Forelimb muscle (tissue), 1 donor: Measurements from ENCODE around the gene TNFSF11. TPM values are rescaled to one million over a fixed set of nuclear protein-coding genes. Genes with fewer than 3 reads are reported as not detected.

Experiments
- DNase-seq: peaks from one replicate; pipeline ENCODE4 v3.0.0-alpha.2; 2013; ENCODE audit warnings: low read depth
- polyA plus RNA-seq: library from polyadenylated mRNA; unstranded; fragments of 120-200 nt; gene quantifications from one replicate; pipeline ENCODE4 v1.2.1, GENCODE V29; 2013; ENCODE audit not compliant: insufficient read length

Gene TNFSF11, protein sequence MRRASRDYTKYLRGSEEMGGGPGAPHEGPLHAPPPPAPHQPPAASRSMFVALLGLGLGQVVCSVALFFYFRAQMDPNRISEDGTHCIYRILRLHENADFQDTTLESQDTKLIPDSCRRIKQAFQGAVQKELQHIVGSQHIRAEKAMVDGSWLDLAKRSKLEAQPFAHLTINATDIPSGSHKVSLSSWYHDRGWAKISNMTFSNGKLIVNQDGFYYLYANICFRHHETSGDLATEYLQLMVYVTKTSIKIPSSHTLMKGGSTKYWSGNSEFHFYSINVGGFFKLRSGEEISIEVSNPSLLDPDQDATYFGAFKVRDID
- not detected for polyA plus RNA-seq

DNA sequence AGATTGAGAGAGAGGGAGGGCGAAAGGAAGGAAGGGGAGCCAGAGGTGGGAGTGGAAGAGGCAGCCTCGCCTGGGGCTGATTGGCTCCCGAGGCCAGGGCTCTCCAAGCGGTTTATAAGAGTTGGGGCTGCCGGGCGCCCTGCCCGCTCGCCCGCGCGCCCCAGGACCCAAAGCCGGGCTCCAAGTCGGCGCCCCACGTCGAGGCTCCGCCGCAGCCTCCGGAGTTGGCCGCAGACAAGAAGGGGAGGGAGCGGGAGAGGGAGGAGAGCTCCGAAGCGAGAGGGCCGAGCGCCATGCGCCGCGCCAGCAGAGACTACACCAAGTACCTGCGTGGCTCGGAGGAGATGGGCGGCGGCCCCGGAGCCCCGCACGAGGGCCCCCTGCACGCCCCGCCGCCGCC is at the start of gene TNFSF11:
Gene TNFSF11 (plus strand): TSS at position 142 of the 400 bp plus-strand sequence. CDS start 152 bp downstream, at position 294.
- no peak for DNase-seq

DNA sequence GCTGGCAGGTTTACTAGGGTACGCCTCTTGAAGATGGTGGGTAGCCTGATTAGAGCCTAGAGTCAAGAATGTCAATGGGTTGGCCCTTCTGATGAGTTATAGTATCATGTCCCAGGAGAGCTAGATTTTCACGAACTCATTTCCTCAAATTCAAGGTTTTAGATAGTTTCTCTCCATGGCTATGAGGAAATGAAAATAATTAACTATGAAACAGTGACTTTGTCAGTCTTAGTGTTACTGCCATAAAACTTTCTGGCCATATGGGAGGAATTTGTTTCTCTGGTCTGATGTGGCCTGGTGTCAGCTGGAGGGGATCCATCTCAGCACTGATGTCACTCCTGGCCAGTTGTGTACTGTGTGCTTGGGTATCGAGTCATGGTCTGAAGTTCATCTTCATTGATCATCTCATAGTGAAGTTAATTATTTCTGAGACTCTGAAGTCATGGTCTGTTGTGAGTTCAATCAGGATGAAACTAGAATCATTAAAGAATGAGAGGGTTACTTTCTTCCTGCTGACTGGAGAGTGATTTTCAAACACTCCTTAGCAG is 49.4 kb upstream of the TNFSF11 start:
- DNase-seq: no peak

GRCh38 chr13:42525035-42525504 is 48.9 kb upstream of the TNFSF11 start:
- no peak for DNase-seq

- DNase-seq: no peak
These were observed 47.7 kb upstream of the TNFSF11 start for GRCh38 chr13:42526276-42526675.

GRCh38 chr13:42526804-42527203 is 47.1 kb upstream of the TNFSF11 start:
- DNase-seq: no peak

DNA sequence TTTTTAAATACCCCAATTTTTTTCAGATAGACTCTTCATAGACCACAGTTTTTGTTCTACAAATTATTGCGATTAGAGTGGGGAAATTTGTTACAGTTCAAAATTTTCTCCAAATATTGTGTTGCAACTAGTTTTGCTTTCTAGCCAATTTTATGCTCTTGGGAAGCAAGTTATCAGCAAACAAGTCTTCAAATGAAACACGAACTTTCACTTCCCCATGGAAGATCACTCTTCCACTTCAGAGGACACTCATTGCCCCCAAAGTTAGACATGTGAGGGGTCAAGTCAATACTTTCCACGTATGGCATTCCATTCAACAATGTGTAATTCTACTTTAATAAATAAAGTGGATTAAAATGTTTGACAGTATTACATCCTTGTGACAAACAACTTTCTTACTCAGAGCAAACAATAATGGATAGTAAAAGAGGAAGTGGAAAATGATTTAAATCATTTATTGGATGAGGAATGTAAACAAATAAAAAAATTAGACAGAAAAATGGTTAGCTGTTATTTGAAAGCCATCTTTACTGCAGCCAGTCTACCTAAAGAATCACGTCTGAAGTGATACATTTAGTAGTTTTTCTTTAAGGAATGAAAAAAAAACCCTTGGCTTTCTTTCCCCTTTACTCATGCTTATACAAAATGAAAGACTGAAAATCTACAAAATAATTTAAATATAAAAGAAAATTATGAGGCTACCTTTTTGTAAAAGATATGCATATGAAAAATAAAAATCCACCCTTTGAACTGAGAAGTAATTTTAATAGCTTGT is 41.2 kb upstream of the TNFSF11 start:
- no peak for DNase-seq

GRCh38 chr13:42533336-42533591 is 40.7 kb upstream of the TNFSF11 start:
- no peak for DNase-seq

- no peak for DNase-seq
These were observed 39.2 kb upstream of the TNFSF11 start for GRCh38 chr13:42534785-42535184.

DNA sequence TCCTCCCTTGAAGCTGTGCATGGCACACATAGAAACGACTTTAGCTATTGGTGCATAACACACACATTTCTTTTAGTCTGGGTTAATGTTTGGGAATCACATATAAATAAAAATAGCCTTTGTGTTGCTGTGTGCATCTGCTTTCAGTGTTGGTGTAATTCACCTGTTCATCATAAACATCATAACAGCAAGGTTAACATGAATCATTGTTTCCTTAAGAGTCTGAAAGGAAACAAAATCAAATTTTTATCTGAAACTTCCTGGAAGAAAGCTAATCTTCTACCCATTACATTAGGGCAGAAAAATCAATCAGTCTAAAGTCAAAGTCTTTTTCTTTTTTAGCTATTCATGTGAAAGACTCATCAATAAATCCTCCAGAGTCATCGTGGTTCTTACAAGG is 35.0 kb upstream of the TNFSF11 start:
- DNase-seq: no peak

GRCh38 chr13:42539670-42540069 is 34.3 kb upstream of the TNFSF11 start:
- no peak for DNase-seq

DNA sequence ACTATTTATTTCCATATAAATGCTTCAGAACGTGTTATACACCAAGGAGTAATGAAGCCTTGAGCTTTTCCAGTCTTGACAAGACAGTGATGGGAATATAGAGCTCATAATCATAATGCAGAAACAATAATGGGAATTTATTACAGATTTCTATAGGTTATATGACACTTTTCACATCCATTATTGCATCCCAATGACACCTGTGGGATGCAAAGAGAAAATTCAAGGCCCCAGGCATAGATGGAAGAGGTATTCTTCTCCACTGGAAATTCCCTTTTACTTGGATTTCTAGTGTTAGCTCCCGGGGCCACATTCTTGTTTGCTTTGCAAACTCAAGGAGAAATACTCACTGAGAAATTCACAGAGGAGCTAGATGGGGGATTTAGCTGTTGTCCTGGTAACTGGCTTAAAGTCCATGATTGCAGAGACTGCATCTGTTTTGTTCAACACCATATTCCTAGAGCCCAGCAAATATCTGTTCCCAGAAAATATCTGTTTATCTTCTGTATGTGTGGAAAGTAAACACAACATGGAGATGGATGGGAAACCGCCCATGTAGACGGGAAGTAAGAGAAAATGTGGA is 30.6 kb upstream of the TNFSF11 start:
- no peak for DNase-seq

DNA sequence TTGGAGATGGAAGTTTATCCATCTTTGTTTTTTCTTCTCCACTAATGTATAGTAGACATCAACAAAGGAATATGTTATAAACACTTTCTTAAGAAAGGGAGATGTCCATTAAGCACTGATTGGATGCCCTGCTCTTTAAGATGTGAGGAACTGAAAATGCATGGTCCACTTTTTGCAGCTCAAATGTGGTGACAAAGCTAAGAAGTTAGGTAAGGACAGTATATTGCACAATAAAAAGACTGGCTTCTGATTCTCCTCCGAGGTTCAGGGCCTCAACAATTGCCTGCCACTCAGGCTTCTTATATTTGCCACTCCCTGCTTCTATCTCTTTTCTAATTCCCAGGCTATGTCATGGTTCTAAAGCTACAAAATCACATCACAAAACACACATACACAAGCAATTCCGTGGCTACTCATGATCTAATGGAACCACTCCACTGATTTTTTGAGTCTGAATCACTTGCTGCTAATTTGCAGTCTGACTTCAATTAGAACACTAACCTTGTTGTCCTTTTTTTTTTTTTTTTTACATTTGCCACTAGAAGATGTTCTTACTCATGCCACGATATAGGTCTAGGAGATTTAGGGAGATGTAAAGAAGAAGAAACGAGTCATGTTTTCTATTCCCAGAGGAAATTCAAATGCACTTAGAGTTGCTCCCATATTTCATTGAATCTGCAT is 29.6 kb upstream of the TNFSF11 start:
- DNase-seq: no peak

DNA sequence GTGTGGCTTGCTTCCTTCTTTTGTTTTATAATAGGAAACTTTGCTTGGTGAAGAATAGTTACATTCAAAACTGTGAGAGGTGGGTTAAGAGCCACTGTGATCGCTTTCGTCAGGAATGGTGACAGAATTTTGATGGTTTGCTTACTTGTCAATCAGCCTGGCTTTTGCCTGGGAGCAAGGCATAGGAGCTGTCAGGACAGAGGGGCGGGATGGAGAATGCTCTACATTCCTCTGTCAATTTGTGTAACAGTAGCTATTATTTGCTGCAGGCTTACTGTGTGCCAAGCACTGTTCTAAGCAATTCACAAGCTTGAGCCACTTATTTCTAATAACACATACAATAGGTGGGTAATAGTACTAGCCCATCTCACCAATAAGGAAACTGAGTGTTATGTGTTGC is 28.1 kb upstream of the TNFSF11 start:
- DNase-seq: no peak

- no peak for DNase-seq
These were observed 26.3 kb upstream of the TNFSF11 start for GRCh38 chr13:42547612-42548011.

GRCh38 chr13:42548731-42549551 is 25.0 kb upstream of the TNFSF11 start:
- DNase-seq: no peak

DNA sequence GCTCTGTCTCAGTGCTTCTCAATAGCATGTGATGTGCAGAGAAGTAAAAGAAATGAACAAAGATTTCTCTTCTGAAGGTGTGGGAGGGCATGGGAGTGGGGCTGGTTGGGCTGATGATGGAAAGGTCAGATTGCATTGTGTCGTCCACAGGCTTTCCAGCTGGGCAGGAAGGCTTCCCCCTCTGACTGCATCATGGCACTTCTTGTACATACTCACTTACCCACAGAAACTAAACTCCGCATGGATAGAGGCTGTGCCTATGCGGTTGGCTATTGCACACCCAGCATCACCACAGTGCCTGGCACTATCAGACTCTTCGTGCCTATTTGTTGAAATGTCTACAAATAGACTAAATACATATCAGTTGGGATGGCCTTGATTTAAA is 24.4 kb upstream of the TNFSF11 start:
- no peak for DNase-seq

DNA sequence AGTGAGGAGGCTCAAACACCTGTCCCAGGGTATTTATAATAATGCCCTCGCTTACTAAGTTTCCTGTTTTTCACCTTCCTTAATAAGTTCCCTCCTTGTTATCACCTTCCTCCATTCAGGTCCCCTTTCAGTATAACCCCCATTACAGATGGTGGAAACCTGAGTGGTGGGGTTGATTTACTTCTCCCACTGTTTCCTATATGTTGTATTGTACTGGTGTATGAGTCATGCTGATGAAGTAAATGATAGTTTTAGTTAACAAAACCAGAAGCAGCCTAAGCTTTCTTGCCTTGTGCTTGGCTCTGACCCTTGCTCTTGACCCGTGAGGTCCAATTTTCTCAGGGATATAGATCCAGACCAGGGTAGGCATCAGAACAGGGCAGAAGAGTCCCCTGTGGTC is 22.3 kb upstream of the TNFSF11 start:
- DNase-seq: no peak

DNA sequence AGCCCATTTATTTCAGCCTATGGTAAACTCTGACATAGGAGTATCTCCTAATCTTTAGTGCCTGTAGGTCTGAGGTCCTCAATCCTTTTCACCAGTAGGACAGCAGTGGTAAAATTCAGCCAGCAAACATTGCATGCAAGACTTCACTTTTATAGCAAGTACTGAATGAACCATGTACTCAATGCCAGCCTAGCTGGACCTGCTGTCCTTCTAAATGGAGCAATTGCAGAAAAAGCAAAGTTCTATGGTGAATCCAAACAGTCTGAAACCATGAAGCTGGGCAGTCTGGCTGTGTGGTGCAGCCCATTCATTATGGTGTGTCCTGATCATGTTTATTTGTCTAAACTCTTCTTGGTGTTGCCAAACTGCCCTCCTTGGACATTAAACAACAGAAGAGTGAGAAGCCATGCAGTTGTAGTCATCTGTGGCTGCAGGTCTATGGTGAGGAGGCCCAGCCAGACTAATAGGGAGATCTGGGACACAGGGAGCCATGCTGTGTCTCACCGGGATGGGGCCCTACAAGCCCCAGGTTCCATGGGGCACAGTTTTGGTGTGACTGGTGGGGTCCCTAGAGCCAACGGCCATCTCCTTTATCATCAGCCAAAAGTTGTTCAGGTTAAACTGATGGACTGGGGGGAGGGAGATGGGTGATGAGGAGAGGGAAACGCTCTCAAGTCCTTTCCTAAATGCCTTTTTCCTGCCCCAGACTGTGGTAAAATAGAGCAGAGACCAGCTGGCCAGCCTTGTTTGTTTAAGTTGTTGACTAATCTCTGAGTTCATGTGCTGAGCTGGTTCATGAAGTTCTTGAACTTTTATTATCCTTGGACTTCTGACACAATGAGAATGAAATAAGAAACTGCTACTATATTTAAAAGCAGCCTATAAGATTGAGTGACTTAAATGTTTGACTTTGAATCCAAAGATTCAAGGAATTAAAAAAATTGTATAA is 20.6 kb upstream of the TNFSF11 start:
- DNase-seq: no peak

- DNase-seq: no peak
These were observed 14.9 kb upstream of the TNFSF11 start for GRCh38 chr13:42559057-42559456.
